Colonic mucosa (tissue), 4 donors: ENCODE measurements around the gene TRAF3IP3. TPM values are rescaled to one million over a fixed set of nuclear protein-coding genes. Genes with fewer than 3 reads are reported as not detected.

Source experiments
- DNase-seq: peaks from one replicate; pipeline ENCODE4 v3.0.0-alpha.2; 2020
- H3K27ac ChIP-seq: fragments of 200-600 bp; one replicate; pipeline ENCODE4 v1.8.0; 2021
- H3K27me3 ChIP-seq: fragments of 200-600 bp; one replicate; pipeline ENCODE4 v1.8.0; 2021
- H3K36me3 ChIP-seq: fragments of 200-600 bp; one replicate; pipeline ENCODE4 v1.8.0; 2021
- H3K4me1 ChIP-seq: fragments of 200-600 bp; one replicate; pipeline ENCODE4 v1.8.0; 2021; ENCODE audit warnings: mild to moderate bottlenecking
- H3K4me3 ChIP-seq: fragments of 200-600 bp; one replicate; pipeline ENCODE4 v1.8.0; 2021
- H3K9ac ChIP-seq, 2 donors: one replicate each; pipeline ENCODE4 v1.7.0; 2013; ENCODE audit warnings: control low read depth in 2 of 2, low read depth in 2 of 2, low read length in 2 of 2
- H3K9me3 ChIP-seq: fragments of 200-600 bp; one replicate; pipeline ENCODE4 v1.8.0; 2021
- CTCF ChIP-seq: fragments of 200-600 bp; IDR thresholded peaks from one replicate; pipeline ENCODE4 v1.8.0; 2022; ENCODE audit warnings: antibody characterized with exemption, mild to moderate bottlenecking
- intact Hi-C: fragments of 100-400 bp; cut with DNase I; formaldehyde crosslinking; loops from one replicate; pipeline ENCODE4 v1.14.1; 2022
- total RNA-seq, 2 donors: library from RNA; stranded (reverse); fragmentation: NEBNext Ultra II Directional in 1 of 2; extraction: Animal tissue kit (Norgen Biotek cat#: 25700) in 1 of 2; gene quantifications; one replicate each; pipeline ENCODE4 v1.2.1, GENCODE V29; 2021
- donor health status: healthy.
- donor health status: DM: no; HTN: no; CAD: no.
- donor health status: DM: no; HTN: no; CAD: no.

Gene TRAF3IP3
- 1 to 10 TPM; 2.0 to 3.2 TPM for total RNA-seq

- peak within 1 kb of the TSS; percentile 60 for H3K27ac ChIP-seq
- H3K4me3 ChIP-seq: peak within 1 kb of the TSS; percentile 25
- peak within 1 kb of the TSS; percentile 44 to 66 for H3K9ac ChIP-seq
- TF ChIP-seq CTCF: no peak
- no peaks in the 10 kb centered on the region for H3K4me1 ChIP-seq
- H3K27me3 ChIP-seq: no peaks in the 10 kb centered on the region
- DNase-seq: peak; percentile 50
- intact Hi-C loops: no loop called here
- no peaks in the 10 kb centered on the region for H3K36me3 ChIP-seq
- H3K9me3 ChIP-seq: no peaks in the 10 kb centered on the region
These were observed at the start of gene TRAF3IP3 for GRCh38 chr1:209755926-209756614. TSS of gene TRAF3IP3 (plus strand) at chr1:209756053. CDS start at chr1:209760040, 3,987 bp downstream.

GRCh38 chr1:209706622-209707021 is 49.2 kb upstream of the TRAF3IP3 start:
- Histone ChIP-seq H3K9me3 (no peaks in the 10 kb centered on the region), H3K4me3 (no peak overlapping the region), H3K27ac (no peak overlapping the region), H3K36me3 (no peaks in the 10 kb centered on the region), H3K9ac (no peak overlapping the region), H3K4me1 (no peaks in the 10 kb centered on the region), H3K27me3 (no peaks in the 10 kb centered on the region)
- DNase-seq: no peak
- TF ChIP-seq CTCF: no peak
- intact Hi-C loops: no loop called here

GRCh38 chr1:209707308-209707707 is 48.5 kb upstream of the TRAF3IP3 start:
- no peak overlapping the region for H3K4me3 ChIP-seq
- H3K27me3 ChIP-seq: no peaks in the 10 kb centered on the region
- H3K4me1 ChIP-seq: no peaks in the 10 kb centered on the region
- no peak overlapping the region for H3K9ac ChIP-seq
- H3K27ac ChIP-seq: no peak overlapping the region
- H3K36me3 ChIP-seq: no peaks in the 10 kb centered on the region
- DNase-seq: no peak
- TF ChIP-seq CTCF: no peak
- intact Hi-C loops: no loop called here
- no peaks in the 10 kb centered on the region for H3K9me3 ChIP-seq

GRCh38 chr1:209708297-209708696 is 47.6 kb upstream of the TRAF3IP3 start:
- H3K27me3 ChIP-seq: no peaks in the 10 kb centered on the region
- H3K4me3 ChIP-seq: no peak overlapping the region
- no peak for DNase-seq
- intact Hi-C loops: no loop called here
- no peak overlapping the region for H3K27ac ChIP-seq
- H3K9ac ChIP-seq: no peak overlapping the region
- H3K36me3 ChIP-seq: no peaks in the 10 kb centered on the region
- no peaks in the 10 kb centered on the region for H3K4me1 ChIP-seq
- no peaks in the 10 kb centered on the region for H3K9me3 ChIP-seq
- no peak for TF ChIP-seq CTCF

GRCh38 chr1:209710093-209710492 is 45.8 kb upstream of the TRAF3IP3 start:
- Histone ChIP-seq H3K9ac (no peak overlapping the region), H3K36me3 (no peaks in the 10 kb centered on the region), H3K27ac (no peak overlapping the region), H3K27me3 (no peaks in the 10 kb centered on the region), H3K4me3 (no peak overlapping the region), H3K9me3 (no peaks in the 10 kb centered on the region), H3K4me1 (no peaks in the 10 kb centered on the region)
- no peak for TF ChIP-seq CTCF
- DNase-seq: no peak
- intact Hi-C loops: no loop called here
